GM12801 (cell line): ENCODE measurements around the gene FUCA1.

Experiments
- TF ChIP-seq, protein P1 (sequence below): IDR thresholded peaks from one replicate; pipeline ENCODE4 v1.5.1; 2011; ENCODE audit warnings: control low read depth; ENCODE audit not compliant: insufficient read length; ENCODE audit errors: extremely low read depth

FUCA1 gene

DNA sequence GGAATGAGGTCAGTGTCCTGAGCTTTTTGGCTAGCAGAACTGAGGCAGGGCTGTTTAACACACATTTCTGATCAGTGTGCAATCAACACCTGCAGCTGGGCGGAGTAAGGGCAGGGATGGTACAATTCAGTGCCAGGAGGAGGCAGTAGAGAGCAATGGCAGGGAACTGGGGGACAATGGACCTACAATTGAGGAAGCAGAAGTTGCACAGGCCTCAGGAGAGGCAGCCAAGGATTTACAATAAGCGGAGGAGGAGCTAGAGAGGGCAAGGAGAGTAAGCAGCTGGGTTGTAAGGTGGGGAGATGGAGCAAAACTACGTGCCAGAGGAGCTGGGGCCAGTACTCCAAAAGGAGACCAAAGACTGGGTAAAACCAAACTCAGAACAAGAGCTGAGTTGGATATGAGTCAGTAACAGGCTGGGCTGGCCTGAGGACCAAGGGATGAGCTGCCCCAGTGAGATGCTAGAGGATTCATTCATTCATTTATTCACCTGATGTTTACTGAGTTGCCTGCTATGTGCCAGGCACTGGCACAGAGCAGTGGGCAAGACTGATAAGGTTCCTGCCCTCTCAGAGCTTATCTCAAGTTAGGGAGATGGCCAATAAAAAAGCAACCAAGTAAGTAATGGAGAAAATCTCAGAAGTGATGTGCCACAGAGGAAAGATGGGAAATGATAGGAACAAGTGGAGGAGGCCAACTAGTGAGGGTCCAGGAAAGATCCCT is 57.1 kb downstream of the FUCA1 start:
- TF ChIP-seq, protein P1, sequence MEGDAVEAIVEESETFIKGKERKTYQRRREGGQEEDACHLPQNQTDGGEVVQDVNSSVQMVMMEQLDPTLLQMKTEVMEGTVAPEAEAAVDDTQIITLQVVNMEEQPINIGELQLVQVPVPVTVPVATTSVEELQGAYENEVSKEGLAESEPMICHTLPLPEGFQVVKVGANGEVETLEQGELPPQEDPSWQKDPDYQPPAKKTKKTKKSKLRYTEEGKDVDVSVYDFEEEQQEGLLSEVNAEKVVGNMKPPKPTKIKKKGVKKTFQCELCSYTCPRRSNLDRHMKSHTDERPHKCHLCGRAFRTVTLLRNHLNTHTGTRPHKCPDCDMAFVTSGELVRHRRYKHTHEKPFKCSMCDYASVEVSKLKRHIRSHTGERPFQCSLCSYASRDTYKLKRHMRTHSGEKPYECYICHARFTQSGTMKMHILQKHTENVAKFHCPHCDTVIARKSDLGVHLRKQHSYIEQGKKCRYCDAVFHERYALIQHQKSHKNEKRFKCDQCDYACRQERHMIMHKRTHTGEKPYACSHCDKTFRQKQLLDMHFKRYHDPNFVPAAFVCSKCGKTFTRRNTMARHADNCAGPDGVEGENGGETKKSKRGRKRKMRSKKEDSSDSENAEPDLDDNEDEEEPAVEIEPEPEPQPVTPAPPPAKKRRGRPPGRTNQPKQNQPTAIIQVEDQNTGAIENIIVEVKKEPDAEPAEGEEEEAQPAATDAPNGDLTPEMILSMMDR = peak; percentile 22

DNA sequence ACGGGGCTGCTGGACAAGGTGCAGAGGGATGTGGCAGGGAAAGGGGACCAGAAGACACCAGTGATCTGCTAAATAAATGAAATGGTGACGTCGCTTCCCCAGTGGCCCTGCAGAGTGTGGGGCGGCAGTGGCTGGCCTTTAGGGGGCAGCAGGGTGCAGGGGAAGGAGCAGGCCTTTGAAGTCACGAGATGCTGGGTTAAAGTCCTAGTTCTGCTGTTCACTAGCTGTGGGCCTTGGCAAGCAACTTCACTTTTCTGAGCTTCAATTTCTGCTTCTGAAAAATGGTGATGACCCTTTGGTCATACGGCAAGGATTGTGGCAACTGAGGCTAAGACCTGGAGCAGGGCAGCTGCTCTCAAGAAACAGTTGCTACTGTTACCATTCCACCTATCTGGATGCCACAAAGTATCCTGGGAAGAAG is 58.3 kb downstream of the FUCA1 start:
- TF ChIP-seq, protein P1 = peak; percentile 65

DNA sequence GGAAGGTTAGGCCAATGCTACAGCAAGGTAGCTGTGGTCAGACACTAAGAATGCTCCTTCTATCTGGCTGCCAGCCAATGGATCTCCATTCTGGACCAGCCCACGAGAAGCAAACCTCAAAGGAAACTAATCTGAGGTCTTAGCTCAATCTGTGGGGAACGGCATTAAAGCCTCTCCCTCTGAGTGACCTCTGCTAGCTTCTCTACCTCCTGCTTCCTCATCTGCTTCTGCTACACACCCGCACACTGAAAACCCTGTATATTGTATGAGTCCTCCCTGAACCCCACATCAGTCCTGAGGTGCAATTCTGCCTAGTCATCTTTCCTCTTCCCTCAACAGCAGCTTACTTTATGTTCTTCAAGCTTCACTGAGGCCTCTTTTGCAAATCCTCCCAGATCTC is 60.6 kb downstream of the FUCA1 start:
- TF ChIP-seq, protein P1 = no peak

DNA sequence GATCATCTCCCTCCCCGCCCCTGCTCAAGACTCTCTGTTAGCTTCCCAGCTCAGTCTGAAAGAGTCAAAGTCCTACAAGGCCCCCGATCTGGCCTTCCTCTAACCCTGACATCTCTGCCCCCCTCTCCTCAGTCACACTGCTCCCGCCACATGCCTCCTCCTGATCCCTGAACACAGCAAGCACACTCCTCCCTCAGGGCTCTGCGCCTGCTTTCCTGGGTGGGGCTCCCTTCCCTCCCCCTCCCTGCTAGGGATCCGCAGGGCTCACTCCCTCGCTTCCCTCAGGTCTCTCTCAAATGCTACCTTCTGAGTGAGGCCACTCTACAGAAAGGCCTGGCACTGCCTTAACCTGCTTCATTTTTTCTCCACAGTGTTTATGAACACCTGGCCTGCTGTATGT is 61.8 kb downstream of the FUCA1 start:
- TF ChIP-seq, protein P1 = no peak

DNA sequence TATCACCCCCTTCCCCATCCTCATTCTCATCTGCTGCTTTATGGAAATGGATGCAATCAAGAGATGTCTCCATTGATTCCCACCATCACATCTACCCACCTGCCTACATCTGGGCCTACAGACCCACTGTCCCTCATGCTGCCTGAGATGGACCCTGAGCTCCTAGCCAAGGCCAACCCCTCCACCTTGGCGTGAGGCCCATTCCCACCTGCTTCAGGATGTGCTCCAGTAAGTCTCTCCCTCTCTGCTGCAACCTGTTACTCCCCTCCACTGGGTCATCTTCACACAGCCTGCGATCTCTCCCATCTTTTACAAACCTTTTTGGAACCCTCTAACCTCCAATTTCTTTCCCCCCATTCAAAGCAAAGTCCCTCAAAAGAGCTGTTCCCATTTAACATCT is 63.1 kb downstream of the FUCA1 start:
- TF ChIP-seq, protein P1 = no peak

DNA sequence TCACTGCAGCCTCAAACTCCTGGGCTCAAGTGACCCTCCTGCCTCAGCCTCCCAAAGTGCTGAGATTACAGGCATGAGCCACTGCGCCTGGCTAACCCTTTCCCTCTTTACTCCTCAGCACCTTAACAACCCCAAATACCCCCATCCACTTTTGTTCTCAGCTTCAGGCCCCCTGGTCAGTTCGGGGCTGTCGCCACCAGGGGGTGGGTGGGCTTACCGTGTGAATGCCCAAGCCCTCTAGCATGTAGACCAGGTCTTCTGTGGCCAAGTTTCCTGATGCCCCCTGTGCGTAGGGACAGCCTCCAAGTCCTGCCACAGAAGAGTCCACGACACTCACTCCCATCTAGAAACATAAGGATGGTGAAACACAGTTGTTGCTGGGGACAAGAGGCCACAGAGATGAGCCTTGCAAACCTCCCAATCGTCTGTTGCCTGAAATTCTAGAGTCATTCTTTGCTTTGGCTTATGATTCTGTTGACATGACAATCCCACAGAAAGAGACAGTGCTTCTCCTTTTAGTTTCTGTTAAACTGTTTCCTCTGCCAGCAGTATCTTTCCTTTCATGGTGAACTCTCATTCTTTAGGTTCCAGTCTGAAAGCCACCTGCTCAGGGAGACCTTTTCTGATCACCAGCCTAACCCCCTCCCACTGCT is 63.8 kb downstream of the FUCA1 start:
- TF ChIP-seq, protein P1 = no peak

DNA sequence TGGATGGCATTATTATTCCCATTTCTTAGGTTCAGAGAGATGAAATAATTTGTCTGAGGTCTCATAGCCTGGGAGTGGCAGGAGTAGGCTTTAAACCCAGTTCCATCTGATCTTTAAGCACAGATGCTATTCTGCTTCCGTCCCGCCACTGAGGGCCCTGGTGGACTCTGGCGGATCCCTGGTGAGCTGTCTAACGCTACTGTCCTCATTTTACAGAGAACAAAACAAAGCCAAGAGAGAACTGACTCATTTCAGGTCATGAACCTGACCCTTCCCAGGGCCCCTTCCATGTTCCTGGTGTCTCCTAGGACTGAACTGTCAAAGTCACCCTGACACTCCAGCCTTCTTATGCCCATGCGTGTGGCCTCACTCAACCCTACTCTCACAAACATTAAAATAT is 64.4 kb downstream of the FUCA1 start:
- TF ChIP-seq, protein P1 = no peak
